Smooth muscle cell (in vitro differentiated cells): ENCODE data around the gene RPL6. TPM values are rescaled to one million over a fixed set of nuclear protein-coding genes. Genes with fewer than 3 reads are reported as not detected.

Experiments used
- DNase-seq: peaks from one replicate; lab custom pipeline; 2025; ENCODE audit not compliant: unreplicated experiment; lab: John Stamatoyannopoulos, UW
- H2AFZ ChIP-seq: fragments of 200-600 bp; sonication (generic); 2 replicates; pipeline ENCODE4 v1.6.0; 2016; ENCODE audit warnings: antibody characterized with exemption, low read depth, mild to moderate bottlenecking
- H3F3A ChIP-seq: fragments of 200-600 bp; sonication (generic); 2 replicates; pipeline ENCODE4 v1.6.0; 2017; ENCODE audit warnings: antibody characterized with exemption, low read depth
- H3K27ac ChIP-seq: fragments of 200-600 bp; sonication (generic); 2 replicates; pipeline ENCODE4 v1.5.1; 2016; ENCODE audit warnings: low read depth, mild to moderate bottlenecking
- H3K27me3 ChIP-seq: fragments of 200-600 bp; sonication (generic); 2 replicates; pipeline ENCODE4 v1.6.1; 2016; ENCODE audit warnings: low read depth, mild to moderate bottlenecking
- H3K36me3 ChIP-seq: fragments of 200-600 bp; sonication (generic); 2 replicates; pipeline ENCODE4 v1.5.1; 2016; ENCODE audit warnings: low read depth
- H3K4me1 ChIP-seq: fragments of 200-600 bp; sonication (generic); 2 replicates; pipeline ENCODE4 v1.5.1; 2016; ENCODE audit warnings: low read depth
- H3K4me2 ChIP-seq: fragments of 200-600 bp; sonication (generic); 2 replicates; pipeline ENCODE4 v1.6.0; 2016; ENCODE audit warnings: mild to moderate bottlenecking
- H3K4me3 ChIP-seq: fragments of 200-600 bp; sonication (generic); 2 replicates; pipeline ENCODE4 v1.5.1; 2016; ENCODE audit warnings: mild to moderate bottlenecking
- H3K79me2 ChIP-seq: fragments of 200-600 bp; sonication (generic); 2 replicates; pipeline ENCODE4 v1.6.0; 2016; ENCODE audit warnings: low read depth, mild to moderate bottlenecking
- H3K9ac ChIP-seq: fragments of 200-600 bp; sonication (generic); 2 replicates; pipeline ENCODE4 v1.6.0; 2016; ENCODE audit warnings: low read depth
- H3K9me3 ChIP-seq: fragments of 200-600 bp; sonication (generic); replicated peaks from 2 replicates; pipeline ENCODE4 v1.5.1; 2016; ENCODE audit warnings: low read depth
- H4K20me1 ChIP-seq: fragments of 200-600 bp; sonication (generic); 2 replicates; pipeline ENCODE4 v1.6.0; 2016; ENCODE audit warnings: low read depth
- WGBS: methylation state at CpG from one replicate; pipeline ENCODE4 v1.1.7; 2016; ENCODE audit warnings: low lambda C conversion rate; 5-methylcytosine and 5-hydroxymethylcytosine counted together
- polyA plus RNA-seq: library from polyadenylated mRNA; unstranded; fragments of >200 nt; fragmentation: Nextera tagmentation; extraction: Ambion mirVana; gene quantifications from 2 replicates; pipeline ENCODE4 v1.2.1, GENCODE V29; 2016
- total RNA-seq: library from RNA; depleted of rRNA; stranded (reverse); fragments of >200 nt; gene quantifications from 2 replicates; pipeline ENCODE4 v1.2.3, GENCODE V29; 2014
- TF ChIP-seq, protein P1 (sequence below): fragments of 200-600 bp; sonication (generic); IDR thresholded peaks from 2 replicates; pipeline ENCODE4 v1.5.1; 2017; ENCODE audit warnings: borderline replicate concordance, mild to moderate bottlenecking, antibody characterized with exemption; ENCODE audit not compliant: insufficient read depth, poor library complexity, severe bottlenecking

RPL6 gene
- total and polyA plus RNA-seq, 2 experiments from 2014 or later = 333 to 1,797 TPM

DNA sequence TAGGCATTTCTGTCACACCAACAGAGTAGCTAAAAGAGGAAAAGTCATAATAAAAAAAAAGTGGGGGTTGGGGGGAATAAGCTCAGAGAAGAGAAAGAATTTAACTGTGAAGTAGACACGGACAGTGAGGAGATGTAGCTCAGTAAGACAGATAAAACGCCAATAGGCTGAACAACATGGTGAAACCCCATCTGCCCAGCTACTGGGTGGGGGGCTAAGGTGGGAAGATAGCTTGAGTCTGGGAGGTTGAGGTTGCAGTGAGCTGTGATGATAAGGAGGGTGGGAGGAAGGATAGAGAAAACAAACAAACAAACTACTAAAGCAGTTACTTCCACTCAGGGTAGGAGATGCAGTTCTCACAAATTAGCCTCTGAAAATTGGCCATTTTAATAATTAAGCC is 52.2 kb downstream of the RPL6 start:
- WGBS = 64% methylated on average over 2 of the region's 2 CpGs
- Histone ChIP-seq H3K4me1 (no peaks in the 10 kb centered on the region), H3K79me2 (peaks cover 63% of the 10 kb centered on the region)

More for the DNA sequence above, 52.2 kb downstream of the RPL6 start:
- no peak overlapping the region for H3K4me3 ChIP-seq
- H3K4me2 ChIP-seq = no peak overlapping the region
- no peaks in the 10 kb centered on the region for H3K27me3 ChIP-seq
- peaks cover 96% of the 10 kb centered on the region for H4K20me1 ChIP-seq
- TF ChIP-seq, protein P1, sequence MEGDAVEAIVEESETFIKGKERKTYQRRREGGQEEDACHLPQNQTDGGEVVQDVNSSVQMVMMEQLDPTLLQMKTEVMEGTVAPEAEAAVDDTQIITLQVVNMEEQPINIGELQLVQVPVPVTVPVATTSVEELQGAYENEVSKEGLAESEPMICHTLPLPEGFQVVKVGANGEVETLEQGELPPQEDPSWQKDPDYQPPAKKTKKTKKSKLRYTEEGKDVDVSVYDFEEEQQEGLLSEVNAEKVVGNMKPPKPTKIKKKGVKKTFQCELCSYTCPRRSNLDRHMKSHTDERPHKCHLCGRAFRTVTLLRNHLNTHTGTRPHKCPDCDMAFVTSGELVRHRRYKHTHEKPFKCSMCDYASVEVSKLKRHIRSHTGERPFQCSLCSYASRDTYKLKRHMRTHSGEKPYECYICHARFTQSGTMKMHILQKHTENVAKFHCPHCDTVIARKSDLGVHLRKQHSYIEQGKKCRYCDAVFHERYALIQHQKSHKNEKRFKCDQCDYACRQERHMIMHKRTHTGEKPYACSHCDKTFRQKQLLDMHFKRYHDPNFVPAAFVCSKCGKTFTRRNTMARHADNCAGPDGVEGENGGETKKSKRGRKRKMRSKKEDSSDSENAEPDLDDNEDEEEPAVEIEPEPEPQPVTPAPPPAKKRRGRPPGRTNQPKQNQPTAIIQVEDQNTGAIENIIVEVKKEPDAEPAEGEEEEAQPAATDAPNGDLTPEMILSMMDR = no peak
- no peaks in the 10 kb centered on the region for H3K36me3 ChIP-seq
- H2AFZ ChIP-seq = no peak overlapping the region
- no peak overlapping the region for H3K9ac ChIP-seq
- no peaks in the 10 kb centered on the region for H3F3A ChIP-seq
- no peak for DNase-seq
- H3K9me3 ChIP-seq = no peaks in the 10 kb centered on the region
- no peak overlapping the region for H3K27ac ChIP-seq

Other genes starting within 250 kb of the RPL6 start
- 14.7 and 16.9 TPM in 2 replicates for gene HECTD4, start 27.2 kb downstream of the RPL6 start, total RNA-seq
- gene HECTD4, start 27.2 kb downstream of the RPL6 start, polyA plus RNA-seq = 6.6 and 16.4 TPM in 2 replicates
- gene PTPN11, start 9.3 kb upstream of the RPL6 start, total RNA-seq = 73.7 and 77.2 TPM in 2 replicates
- 44.6 and 60.7 TPM in 2 replicates for gene PTPN11, start 9.3 kb upstream of the RPL6 start, polyA plus RNA-seq